H9 (cell line): ENCODE measurements around the gene EPS8. TPM values are rescaled to one million over a fixed set of nuclear protein-coding genes. Genes with fewer than 3 reads are reported as not detected.

Source experiments
- DNase-seq: peaks from one replicate; pipeline ENCODE4 v3.0.0-alpha.2; 2017
- H2AFZ ChIP-seq: one replicate; pipeline ENCODE4 v1.6.1; 2013; ENCODE audit warnings: mild to moderate bottlenecking, low read length, control low read depth, moderate library complexity
- H2AK5ac ChIP-seq: 2 replicates; pipeline ENCODE4 v1.6.1; 2013; ENCODE audit warnings: low read length, control low read depth, mixed read lengths; ENCODE audit not compliant: insufficient read length
- H2BK120ac ChIP-seq: one replicate; pipeline ENCODE4 v1.6.1; 2013; ENCODE audit warnings: low read depth, mild to moderate bottlenecking, low read length, control low read depth, inconsistent platforms; ENCODE audit not compliant: poor library complexity, severe bottlenecking
- H2BK12ac ChIP-seq: 2 replicates; pipeline ENCODE4 v1.6.1; 2013; ENCODE audit warnings: low read length, control low read depth, mixed read lengths, low read depth; ENCODE audit not compliant: insufficient read length
- H2BK15ac ChIP-seq: 2 replicates; pipeline ENCODE4 v1.6.1; 2013; ENCODE audit warnings: low read depth, low read length, control low read depth
- H2BK20ac ChIP-seq: one replicate; pipeline ENCODE4 v1.6.1; 2013; ENCODE audit warnings: low read depth, mild to moderate bottlenecking, low read length, control low read depth, inconsistent platforms; ENCODE audit not compliant: poor library complexity, severe bottlenecking
- H2BK5ac ChIP-seq: 2 replicates; pipeline ENCODE4 v1.6.1; 2013; ENCODE audit warnings: low read length, control low read depth, mixed read lengths; ENCODE audit not compliant: insufficient read length
- H3K14ac ChIP-seq: 2 replicates; pipeline ENCODE4 v1.6.1; 2013; ENCODE audit warnings: low read length, control low read depth; ENCODE audit not compliant: insufficient read depth
- H3K18ac ChIP-seq: 2 replicates; pipeline ENCODE4 v1.6.1; 2013; ENCODE audit warnings: low read depth, mild to moderate bottlenecking, mixed read lengths, low read length, control low read depth; ENCODE audit not compliant: insufficient read length
- H3K23ac ChIP-seq: 2 replicates; pipeline ENCODE4 v1.6.1; 2013; ENCODE audit warnings: low read length, control low read depth, mixed read lengths, low read depth; ENCODE audit not compliant: insufficient read length
- H3K23me2 ChIP-seq: 2 replicates; pipeline ENCODE4 v1.6.1; 2013; ENCODE audit warnings: low read depth, mild to moderate bottlenecking, mixed read lengths, low read length, control low read depth; ENCODE audit not compliant: insufficient read length, poor library complexity, severe bottlenecking
- H3K27ac ChIP-seq: 2 replicates; pipeline ENCODE4 v1.5.1; 2013; ENCODE audit warnings: low read length, control low read depth, mixed read lengths, low read depth; ENCODE audit not compliant: insufficient read length
- H3K27me3 ChIP-seq: 2 replicates; pipeline ENCODE4 v1.6.1; 2013; ENCODE audit warnings: low read length, control low read depth, inconsistent platforms; ENCODE audit not compliant: insufficient read depth
- H3K4ac ChIP-seq: 2 replicates; pipeline ENCODE4 v1.6.1; 2013; ENCODE audit warnings: low read depth, mild to moderate bottlenecking, control low read depth, inconsistent platforms, low read length, moderate library complexity
- H3K4me1 ChIP-seq: 2 replicates; pipeline ENCODE4 v1.6.1; 2013; ENCODE audit warnings: low read length, control low read depth, inconsistent platforms; ENCODE audit not compliant: insufficient read depth
- H3K4me2 ChIP-seq: 2 replicates; pipeline ENCODE4 v1.6.1; 2013; ENCODE audit warnings: low read length, control low read depth, mixed read lengths; ENCODE audit not compliant: insufficient read length, insufficient read depth
- H3K56ac ChIP-seq: 2 replicates; pipeline ENCODE4 v1.6.1; 2013; ENCODE audit warnings: low read depth, mild to moderate bottlenecking, mixed read lengths, low read length, control low read depth; ENCODE audit not compliant: insufficient read length
- H3K79me1 ChIP-seq: 2 replicates; pipeline ENCODE4 v1.6.1; 2013; ENCODE audit warnings: low read depth, mild to moderate bottlenecking, moderate library complexity, low read length, control low read depth, inconsistent platforms; ENCODE audit not compliant: insufficient read depth, poor library complexity, severe bottlenecking
- H3K79me2 ChIP-seq: 2 replicates; pipeline ENCODE4 v1.6.1; 2013; ENCODE audit warnings: low read length, control low read depth, inconsistent platforms; ENCODE audit not compliant: insufficient read depth
- H3K9ac ChIP-seq: 2 replicates; pipeline ENCODE4 v1.6.1; 2013; ENCODE audit warnings: low read length, control low read depth, mixed read lengths; ENCODE audit not compliant: insufficient read length; ENCODE audit errors: extremely low read depth
- H3K9me3 ChIP-seq: one replicate; pipeline ENCODE4 v1.6.1; 2013; ENCODE audit warnings: low read depth, low read length, inconsistent platforms; ENCODE audit not compliant: control insufficient read depth
- H3T11ph ChIP-seq: one replicate; pipeline ENCODE4 v1.6.1; 2013; ENCODE audit warnings: mild to moderate bottlenecking, low read length, control low read depth, inconsistent platforms
- H4K20me1 ChIP-seq: one replicate; pipeline ENCODE4 v1.6.1; 2013; ENCODE audit not compliant: control insufficient read depth, insufficient read length, insufficient read depth
- H4K5ac ChIP-seq: 2 replicates; pipeline ENCODE4 v1.6.1; 2013; ENCODE audit warnings: low read depth, mild to moderate bottlenecking, mixed read lengths, low read length, control low read depth; ENCODE audit not compliant: insufficient read length
- H4K8ac ChIP-seq: replicated peaks from 2 replicates; pipeline ENCODE4 v1.6.1; 2013; ENCODE audit warnings: low read length, control low read depth, mixed read lengths, low read depth; ENCODE audit not compliant: insufficient read length
- H4K91ac ChIP-seq: 2 replicates; pipeline ENCODE4 v1.6.1; 2013; ENCODE audit warnings: low read depth, mild to moderate bottlenecking, moderate library complexity, mixed read lengths, low read length, control low read depth; ENCODE audit not compliant: insufficient read length
- H3K27ac Mint-ChIP-seq, 3 experiments: 2 replicates in 2 of 3; 3 replicates in 1 of 3; pipeline ENCODE4 v1.8.0; 2020 to 2021; ENCODE audit warnings: mixed read lengths in 3 of 3, mild to moderate bottlenecking in 1 of 3, moderate library complexity in 1 of 3
- H3K27me3 Mint-ChIP-seq: 2 replicates; pipeline ENCODE4 v1.8.0; 2021; ENCODE audit warnings: low read depth, mild to moderate bottlenecking, moderate library complexity, mixed read lengths
- H3K36me3 Mint-ChIP-seq, 3 experiments: 2 replicates in 2 of 3; 3 replicates in 1 of 3; pipeline ENCODE4 v1.8.0; 2020 to 2021; ENCODE audit warnings: low read depth in 3 of 3, mixed read lengths in 3 of 3; ENCODE audit not compliant: insufficient read depth in 1 of 3
- H3K4me1 Mint-ChIP-seq, 2 experiments: 2 replicates each; pipeline ENCODE4 v1.8.0; 2020; ENCODE audit warnings: mixed read lengths in 2 of 2
- H3K4me3 Mint-ChIP-seq, 2 experiments: 2 replicates in 1 of 2; 3 replicates in 1 of 2; pipeline ENCODE4 v1.8.0; 2020 to 2021; ENCODE audit warnings: mild to moderate bottlenecking in 2 of 2, mixed read lengths in 2 of 2, moderate library complexity in 1 of 2
- H3K9me3 Mint-ChIP-seq, 2 experiments: 2 replicates in 1 of 2; 3 replicates in 1 of 2; pipeline ENCODE4 v1.8.0; 2020; ENCODE audit warnings: mild to moderate bottlenecking in 2 of 2, mixed read lengths in 2 of 2, moderate library complexity in 1 of 2
- CTCF ChIP-seq: fragments of 200-600 bp; sonication (generic); conservative IDR thresholded peaks from 3 replicates; pipeline ENCODE4 v1.8.0; 2021; ENCODE audit warnings: antibody characterized with exemption, mild to moderate bottlenecking
- WGBS: extraction: QIAGEN DNeasy Blood & Tissue Kit; methylation state at CpG from one replicate; pipeline ENCODE4 v1.1.7; 2013; ENCODE audit warnings: missing lambda C conversion rate, low lambda C conversion rate, mixed read lengths; ENCODE audit not compliant: insufficient read length; ENCODE audit errors: extremely low coverage; 5-methylcytosine and 5-hydroxymethylcytosine counted together
- total RNA-seq: library from RNA; stranded (reverse); gene quantifications from 2 replicates; pipeline ENCODE4 v1.2.1, GENCODE V29; 2021

EPS8 gene
- total RNA-seq, 1 experiment from 2014 or later, result 2.2 TPM

- H3K4ac ChIP-seq, result no peak overlapping the region
- no peak overlapping the region for H2BK15ac ChIP-seq
- no peak for DNase-seq
- Mint-ChIP-seq H3K9me3 (no peaks in the 10 kb centered on the region), H3K4me3 (no peak overlapping the region), H3K27me3 (no peaks in the 10 kb centered on the region), H3K27ac (no peak overlapping the region), H3K36me3 (no peaks in the 10 kb centered on the region), H3K4me1 (no peaks in the 10 kb centered on the region)
- H4K8ac ChIP-seq, result no peak overlapping the region
- H2BK120ac ChIP-seq, result no peak overlapping the region
- H4K20me1 ChIP-seq, result no peaks in the 10 kb centered on the region
- no peak overlapping the region for H3K9ac ChIP-seq
- H3K4me2 ChIP-seq, result no peak overlapping the region
- no peak overlapping the region for H3T11ph ChIP-seq
- no peak overlapping the region for H4K5ac ChIP-seq
- H3K27ac ChIP-seq, result no peak overlapping the region
- H2BK12ac ChIP-seq, result no peak overlapping the region
- H3K23me2 ChIP-seq, result no peaks in the 10 kb centered on the region
- H3K79me2 ChIP-seq, result no peaks in the 10 kb centered on the region
- no peak overlapping the region for H2BK5ac ChIP-seq
- H3K9me3 ChIP-seq, result no peaks in the 10 kb centered on the region
- H3K23ac ChIP-seq, result no peak overlapping the region
- no peaks in the 10 kb centered on the region for H3K79me1 ChIP-seq
- H4K91ac ChIP-seq, result no peak overlapping the region
- H3K4me1 ChIP-seq, result no peaks in the 10 kb centered on the region
- H3K14ac ChIP-seq, result no peak overlapping the region
- H2AK5ac ChIP-seq, result no peak overlapping the region
- no peak overlapping the region for H3K18ac ChIP-seq
- H3K56ac ChIP-seq, result no peak overlapping the region
- TF ChIP-seq CTCF, result no peak
- WGBS, result no CpG with 5 or more reads among the region's 5 CpGs
- no peak overlapping the region for H2AFZ ChIP-seq
- no peaks in the 10 kb centered on the region for H3K27me3 ChIP-seq
- H2BK20ac ChIP-seq, result no peak overlapping the region
These were observed 61.0 kb downstream of the EPS8 start for GRCh38 chr12:15728118-15728598.
